IPS-NIHi7 (cell line): ENCODE data around the gene PTPRK.

Experiments used
- DNase-seq: peaks from one replicate; pipeline ENCODE4 v3.0.0; 2012; ENCODE audit warnings: mixed read lengths; ENCODE audit errors: extremely low spot score

Gene PTPRK

DNA sequence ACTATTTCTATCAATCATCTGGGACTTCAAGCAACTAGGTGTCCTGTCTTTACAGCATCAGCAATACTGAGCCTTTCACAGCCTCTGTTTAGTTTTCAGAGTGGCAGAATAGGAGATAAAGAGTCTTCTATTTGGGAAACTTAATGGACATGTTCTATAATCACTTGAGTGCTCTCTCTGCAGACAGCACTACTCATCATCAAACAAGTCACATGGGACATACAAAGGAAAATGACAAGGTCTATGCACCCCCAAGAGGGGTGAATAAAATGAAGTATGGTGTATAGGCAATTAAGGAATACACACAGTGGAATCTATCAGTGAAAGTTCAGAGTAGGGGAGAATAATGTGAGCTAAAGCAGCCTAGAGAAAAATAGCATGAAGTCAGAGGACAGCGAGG, 381.7 kb downstream of the PTPRK start:
- DNase-seq: no peak

DNA sequence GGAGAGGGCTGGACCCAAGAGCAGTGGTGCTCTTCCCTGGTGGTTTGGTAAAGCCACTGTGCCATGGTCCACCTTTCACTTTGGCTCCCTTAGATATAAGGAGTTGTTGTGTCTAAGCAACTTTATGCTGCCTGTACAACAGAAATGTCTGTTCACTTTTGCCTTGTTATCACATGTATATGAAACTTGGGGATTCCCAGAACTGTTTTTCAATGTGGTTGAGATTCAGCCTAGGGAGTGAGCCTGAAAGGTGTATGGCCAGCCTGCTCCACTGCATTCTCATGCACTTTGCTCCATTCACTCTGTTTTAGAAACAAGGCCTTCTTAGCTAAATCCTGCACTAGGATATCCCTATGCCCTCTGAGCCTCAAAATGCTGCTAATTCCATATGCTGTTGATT, 385.1 kb downstream of the PTPRK start:
- DNase-seq: no peak

GRCh38 chr6:128131566-128131965, 388.8 kb downstream of the PTPRK start:
- DNase-seq: no peak

GRCh38 chr6:128131036-128131435, 389.4 kb downstream of the PTPRK start:
- no peak for DNase-seq

DNA sequence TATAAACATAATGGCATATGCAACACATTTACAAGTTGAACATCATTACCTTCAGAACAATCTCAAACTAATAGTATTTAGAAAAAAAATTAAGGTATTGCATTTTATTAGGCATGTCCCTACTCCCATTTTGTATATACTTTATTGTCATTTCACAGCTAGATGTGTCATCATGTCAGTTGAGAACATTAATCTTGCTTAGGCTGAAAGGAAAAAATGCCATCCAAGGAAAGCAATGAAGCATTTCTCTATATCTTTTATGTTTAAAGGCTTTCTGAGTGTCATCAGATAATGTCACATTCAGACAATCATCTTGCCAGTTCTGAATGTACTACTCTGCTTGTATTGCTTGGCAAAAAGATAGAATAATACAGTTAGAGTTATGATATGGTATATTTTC, 390.7 kb downstream of the PTPRK start:
- no peak for DNase-seq

DNA sequence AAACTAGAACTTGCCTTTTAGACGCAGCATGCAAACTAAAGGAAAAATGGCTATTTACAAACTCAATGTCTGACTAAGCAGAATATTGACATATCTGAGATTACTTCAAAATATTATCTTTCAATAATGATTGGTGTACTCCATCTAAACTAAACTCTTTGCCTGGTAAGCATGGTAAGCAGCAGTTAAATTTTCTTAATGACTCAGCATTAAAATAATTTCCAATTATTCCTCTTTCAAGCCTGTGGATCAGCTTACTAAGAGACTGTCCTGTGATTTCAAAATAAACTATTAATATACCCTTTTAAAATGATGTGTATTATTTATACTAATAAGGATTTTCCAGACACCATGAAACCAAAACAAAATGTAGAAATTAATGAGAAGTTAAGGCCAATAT, 392.7 kb downstream of the PTPRK start:
- DNase-seq: no peak

DNA sequence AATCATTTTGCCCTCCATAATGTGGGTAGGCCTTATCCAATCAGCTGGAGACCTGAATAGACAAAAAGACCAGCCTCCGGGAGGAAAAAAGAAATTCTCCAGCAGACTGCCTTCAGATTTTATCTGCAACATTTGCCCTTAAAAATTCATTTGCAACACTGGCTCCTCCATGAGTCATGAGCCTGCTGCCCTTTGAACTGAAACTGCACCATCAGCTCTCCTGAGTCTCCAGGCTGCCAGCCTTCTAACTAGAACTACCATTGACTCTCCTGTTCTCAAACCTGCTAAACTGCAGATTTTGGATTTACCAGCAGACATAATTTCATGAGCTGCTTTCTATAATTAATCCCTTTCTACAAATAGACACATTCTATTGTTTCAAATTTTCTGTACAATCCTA, 395.7 kb downstream of the PTPRK start:
- no peak for DNase-seq

DNA sequence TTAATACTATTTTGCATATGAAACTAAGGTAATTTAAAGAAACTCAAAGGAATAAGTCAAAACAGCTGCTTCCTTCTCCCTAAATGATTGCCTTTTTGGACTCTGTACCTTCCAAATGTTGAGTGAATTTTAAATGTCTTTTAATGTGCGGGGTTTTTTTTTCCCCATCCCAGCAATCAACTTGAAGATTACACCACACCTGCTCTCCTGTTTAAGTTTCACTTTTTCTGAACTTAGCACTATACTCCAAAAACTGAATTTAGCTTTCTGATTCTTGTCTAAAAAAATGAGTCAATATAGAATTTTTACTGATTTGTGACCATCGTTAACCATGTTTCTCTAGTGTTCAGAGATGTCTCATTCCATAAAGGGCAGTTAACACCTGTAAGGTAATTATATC, 398.8 kb downstream of the PTPRK start:
- DNase-seq: no peak

DNA sequence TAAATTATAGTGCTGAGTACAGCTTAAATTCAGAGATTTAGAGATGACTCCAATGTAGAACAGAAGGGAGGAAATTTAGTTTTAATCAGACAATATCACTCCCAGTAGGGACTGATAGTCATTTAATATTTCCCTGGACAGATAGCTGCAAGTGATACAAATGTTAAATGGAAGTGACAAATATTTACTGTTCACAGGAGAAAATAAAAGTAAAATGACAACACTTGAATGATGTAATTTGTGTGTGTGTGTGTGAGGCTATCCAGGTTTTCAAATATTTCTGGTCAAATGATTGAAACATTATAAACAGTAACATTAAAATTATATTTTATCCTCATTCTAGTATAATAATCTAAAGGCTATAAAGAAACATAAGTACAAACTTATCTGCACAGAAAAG, 399.2 kb downstream of the PTPRK start:
- DNase-seq: no peak

GRCh38 chr6:128118401-128118800, 402.0 kb downstream of the PTPRK start:
- no peak for DNase-seq

DNA sequence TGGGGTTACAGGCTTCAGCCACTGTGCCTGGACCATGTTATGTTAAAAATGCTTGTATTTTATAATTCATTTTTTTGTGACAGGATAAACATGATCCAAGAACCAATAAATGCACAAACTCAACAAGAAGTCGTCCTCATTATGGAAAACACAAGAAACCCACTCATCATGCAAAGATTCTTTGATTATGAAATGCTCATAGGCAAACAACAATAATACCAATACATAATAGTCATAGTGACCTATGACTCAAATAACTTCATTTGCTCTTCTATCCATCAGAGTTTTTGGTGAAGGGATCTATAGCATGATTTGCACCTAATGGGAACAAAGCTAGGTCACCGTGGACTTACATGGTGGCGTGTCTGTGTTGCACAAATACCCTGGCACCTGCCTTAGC, 402.5 kb downstream of the PTPRK start:
- DNase-seq: no peak

DNA sequence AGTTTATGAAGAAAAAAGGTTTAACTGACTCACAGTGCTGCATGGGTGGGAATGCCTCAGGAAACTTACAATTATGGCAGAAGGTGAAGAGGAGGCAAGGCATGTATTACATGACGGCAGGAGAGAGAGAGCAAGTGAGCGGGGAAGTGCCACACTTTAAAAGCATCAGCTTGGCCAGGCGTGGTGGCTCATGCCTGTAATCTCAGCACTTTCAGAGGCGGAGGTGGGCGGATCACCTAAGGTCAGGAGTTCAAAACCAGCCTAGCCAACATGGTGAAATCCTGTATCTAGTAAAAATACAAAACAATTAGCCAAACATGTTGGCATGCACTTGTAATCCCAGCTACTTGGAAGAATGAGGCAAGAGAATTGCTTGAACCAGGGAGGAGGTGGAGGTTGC, 406.2 kb downstream of the PTPRK start:
- no peak for DNase-seq

DNA sequence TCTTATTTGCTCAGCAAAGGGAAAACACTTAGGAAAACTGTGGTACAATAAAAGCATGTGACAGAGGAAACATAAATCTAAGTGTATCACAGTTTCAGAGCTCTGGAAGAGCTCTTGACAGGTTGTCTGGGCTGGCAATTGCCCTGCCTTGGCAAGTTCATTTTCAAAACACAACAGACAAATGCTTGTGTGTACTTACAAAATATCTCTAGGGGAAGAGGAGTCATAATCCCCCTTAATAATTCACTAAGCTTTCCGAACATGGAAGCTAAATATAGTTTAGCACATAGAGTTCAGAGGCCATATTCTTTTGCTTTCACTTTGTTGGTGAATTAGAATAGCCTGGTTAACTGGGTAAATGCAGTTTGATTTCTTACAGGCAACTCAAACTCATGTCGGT, 407.9 kb downstream of the PTPRK start:
- no peak for DNase-seq

DNA sequence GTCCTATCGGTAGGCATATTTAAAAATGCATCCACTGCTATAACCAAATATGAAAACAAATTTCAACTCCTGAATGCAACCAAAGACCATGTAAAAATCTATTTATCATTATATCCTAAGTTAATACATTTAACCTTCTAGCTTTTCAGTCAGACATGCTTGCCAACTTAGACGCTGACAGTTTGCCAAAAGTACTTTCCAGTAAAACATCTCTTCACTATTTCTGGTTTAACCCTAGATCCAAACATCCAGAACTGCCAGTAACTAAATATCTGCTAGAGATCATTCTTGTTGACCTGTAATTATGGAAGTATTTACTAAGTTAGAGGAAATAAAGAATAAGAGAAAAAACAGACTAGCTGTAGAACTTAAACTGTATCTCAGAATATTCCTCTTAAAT, 409.3 kb downstream of the PTPRK start:
- no peak for DNase-seq

DNA sequence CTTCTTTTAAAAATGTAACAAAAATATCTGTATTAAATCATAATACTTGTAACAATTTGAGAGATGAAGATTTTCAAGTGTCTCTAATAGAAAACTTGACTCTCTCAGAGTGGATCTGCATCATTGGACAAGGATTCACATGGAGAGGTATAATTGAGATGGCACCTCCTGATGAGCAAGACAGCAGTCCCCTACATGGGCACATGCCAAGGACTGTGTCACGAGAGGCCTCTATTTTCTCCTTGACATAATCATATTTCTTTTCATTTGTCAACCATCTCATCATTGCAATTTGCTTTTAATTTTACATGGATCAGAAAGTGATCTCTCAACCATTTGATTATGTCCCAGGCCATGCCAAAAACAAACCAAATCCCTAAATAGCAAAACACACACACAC, 412.7 kb downstream of the PTPRK start:
- DNase-seq: no peak

DNA sequence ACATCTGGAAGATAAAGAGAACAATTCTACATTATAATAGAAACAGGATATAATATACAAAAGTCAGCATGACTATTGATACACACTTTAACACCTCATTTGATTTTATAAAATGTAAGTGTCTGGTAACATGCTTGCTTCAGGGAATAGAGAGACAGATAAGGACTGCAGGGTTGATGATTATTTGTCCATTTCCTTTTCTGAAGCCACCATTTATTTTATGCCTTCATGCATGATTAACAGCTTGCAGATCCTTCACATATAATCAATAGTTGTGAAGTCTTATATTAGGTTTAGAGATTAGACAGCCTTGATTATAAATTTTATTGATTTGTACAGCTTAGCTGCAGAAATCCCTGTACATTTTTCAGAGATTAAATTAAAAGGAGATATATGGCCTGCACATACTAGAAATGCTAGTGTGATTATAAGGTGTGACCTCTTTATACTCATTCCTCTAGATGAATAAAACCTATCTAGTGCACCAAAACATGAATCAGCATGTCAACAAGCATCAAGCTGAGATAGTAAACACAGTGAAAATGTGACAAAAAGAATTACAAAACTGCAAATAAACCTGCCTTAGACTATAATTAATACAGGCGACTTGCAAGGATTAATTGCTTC, 420.7 kb downstream of the PTPRK start:
- DNase-seq: no peak

DNA sequence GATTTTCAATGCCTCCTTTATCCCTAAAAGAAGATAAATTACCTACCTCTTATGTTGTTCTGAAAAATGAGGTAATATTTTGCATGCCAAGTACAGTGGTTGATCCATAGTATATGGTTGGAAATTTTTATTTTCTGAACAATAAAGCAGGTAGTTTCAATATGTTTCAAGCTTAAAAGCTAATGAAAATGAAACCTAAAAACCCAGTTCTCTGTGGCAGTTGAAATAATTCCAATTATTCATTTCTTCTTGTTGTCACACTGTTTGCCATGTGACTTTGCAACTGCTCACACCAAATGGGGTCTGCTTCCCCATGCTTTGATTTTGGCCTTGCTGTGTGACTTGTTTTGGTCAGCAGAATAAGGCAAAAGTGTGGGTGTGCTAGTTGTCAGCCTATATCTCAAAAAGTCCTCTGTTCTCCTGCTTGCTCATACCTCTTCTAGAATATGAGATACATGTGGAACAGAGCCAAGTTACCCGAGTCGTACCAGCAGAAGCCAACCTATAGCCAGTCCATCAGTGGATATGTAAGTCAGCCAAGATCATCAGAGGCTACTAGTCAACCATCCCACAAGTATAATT, 422.3 kb downstream of the PTPRK start:
- DNase-seq: no peak

- DNase-seq: no peak
Measured at GRCh38 chr6:128097009-128097408, 423.4 kb downstream of the PTPRK start.

- no peak for DNase-seq
Measured at GRCh38 chr6:128095362-128095761, 425.0 kb downstream of the PTPRK start.

- DNase-seq: no peak
Measured at GRCh38 chr6:128079021-128079420, 441.4 kb downstream of the PTPRK start.

DNA sequence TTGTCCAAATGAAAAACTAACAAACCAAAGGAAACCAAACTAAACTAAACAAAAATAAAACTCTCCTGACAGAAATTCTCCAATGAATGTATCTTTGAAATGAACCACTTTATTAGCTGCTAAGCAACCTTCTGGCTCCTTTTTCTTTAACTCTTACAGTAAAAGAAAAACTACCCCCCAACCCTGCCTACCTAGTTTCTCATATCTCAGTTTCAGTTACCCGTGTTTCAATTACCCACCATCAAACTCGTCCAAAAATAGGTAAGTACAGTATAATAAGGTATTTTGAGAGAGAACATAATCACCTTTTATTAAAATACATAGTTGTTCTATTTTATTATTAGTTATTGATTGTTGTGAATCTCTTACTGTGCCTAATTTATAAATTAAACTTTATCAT, 442.1 kb downstream of the PTPRK start:
- DNase-seq: no peak

DNA sequence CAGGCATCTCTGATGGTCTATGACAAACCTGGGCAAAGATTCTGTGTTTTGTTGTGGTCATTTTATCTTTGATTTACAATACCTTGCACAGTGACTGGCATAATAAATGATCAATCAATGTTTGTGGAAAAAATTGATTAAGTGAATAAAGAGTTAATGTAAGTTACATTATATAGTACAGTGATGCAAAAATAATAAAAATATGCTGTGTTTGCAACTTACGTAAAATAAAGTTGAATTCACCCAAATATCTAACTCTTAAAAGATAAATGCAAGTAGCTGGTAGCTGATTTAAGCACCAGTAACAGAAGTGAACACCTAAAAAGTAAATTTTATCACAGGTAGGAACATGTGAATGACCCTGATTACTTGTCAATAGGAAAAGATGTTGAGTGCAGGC, 443.6 kb downstream of the PTPRK start:
- no peak for DNase-seq

DNA sequence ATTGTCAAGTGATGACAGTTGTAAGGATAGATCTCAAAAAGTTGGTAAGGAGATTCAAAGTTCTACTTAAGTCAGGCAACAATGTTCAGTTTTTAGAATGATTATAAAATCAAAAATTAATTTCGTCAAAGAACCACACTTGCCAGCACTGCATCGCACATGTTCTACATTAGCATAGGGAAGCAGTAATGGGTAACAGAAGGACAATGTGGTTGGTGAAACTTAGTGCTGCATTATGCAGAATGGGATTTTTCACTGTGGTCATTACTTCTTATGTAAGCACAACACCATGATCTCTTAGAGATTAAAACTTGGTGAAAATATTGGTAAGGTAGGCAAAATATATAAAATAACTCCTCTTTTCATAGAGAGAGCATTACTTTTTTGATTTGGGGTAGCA, 445.8 kb downstream of the PTPRK start:
- no peak for DNase-seq

GRCh38 chr6:128073389-128073788, 447.0 kb downstream of the PTPRK start:
- DNase-seq: no peak
